NCI-H2196 treated with DMSO at 0.1 percent for 48 hours (cell line): Measurements from ENCODE around the gene CEP152.
"Not testable (repeated sequence)": the region's sequence is repeated elsewhere in the genome, so short reads cannot be mapped to it uniquely, and the experiment has no call there.

Experiments used
- DNase-seq: peaks from one replicate; lab custom pipeline; 2025; ENCODE audit not compliant: unreplicated experiment; lab: John Stamatoyannopoulos, UW

CEP152 gene

GRCh38 chr15:48810414-48811324 lies at the start of gene CEP152:
Gene CEP152 (minus strand): TSS chr15:48811069. CDS start chr15:48805649, 5,420 bp downstream.
- DNase-seq: peak; percentile 93

- DNase-seq: no peak
These were observed 48.6 kb upstream of the CEP152 start for GRCh38 chr15:48859426-48859825.

GRCh38 chr15:48858401-48858800 lies 47.5 kb upstream of the CEP152 start:
- no peak for DNase-seq

GRCh38 chr15:48856942-48857341 lies 46.1 kb upstream of the CEP152 start:
- DNase-seq: no peak

- DNase-seq: no peak
These were observed 44.9 kb upstream of the CEP152 start for GRCh38 chr15:48855501-48856440.

- not testable (repeated sequence) for DNase-seq
These were observed 43.6 kb upstream of the CEP152 start for GRCh38 chr15:48854434-48854833.

GRCh38 chr15:48851956-48852355 lies 41.1 kb upstream of the CEP152 start:
- DNase-seq: no peak

- DNase-seq: no peak
These were observed 39.8 kb upstream of the CEP152 start for GRCh38 chr15:48850648-48851047.

GRCh38 chr15:48845123-48845522 lies 34.3 kb upstream of the CEP152 start:
- DNase-seq: no peak

GRCh38 chr15:48842501-48842900 lies 31.6 kb upstream of the CEP152 start:
- peak; percentile 14 for DNase-seq

- DNase-seq: no peak
These were observed 23.9 kb upstream of the CEP152 start for GRCh38 chr15:48834756-48835155.

GRCh38 chr15:48833526-48834239 lies 22.8 kb upstream of the CEP152 start:
- DNase-seq: no peak

- DNase-seq: no peak
These were observed 21.8 kb upstream of the CEP152 start for GRCh38 chr15:48832648-48833047.

- DNase-seq: no peak
These were observed 18.0 kb upstream of the CEP152 start for GRCh38 chr15:48828906-48829305.

GRCh38 chr15:48828471-48828870 lies 17.6 kb upstream of the CEP152 start:
- no peak for DNase-seq

GRCh38 chr15:48825075-48825474 lies 14.2 kb upstream of the CEP152 start:
- no peak for DNase-seq

- DNase-seq: no peak
These were observed 12.8 kb upstream of the CEP152 start for GRCh38 chr15:48823706-48824105.

- DNase-seq: no peak
These were observed 12.4 kb upstream of the CEP152 start for GRCh38 chr15:48823237-48823636.

GRCh38 chr15:48814286-48814685 lies 3.4 kb upstream of the CEP152 start:
- no peak for DNase-seq

GRCh38 chr15:48811325-48811958 lies 573 bp upstream of the CEP152 start:
- DNase-seq: no peak

GRCh38 chr15:48806151-48806550 lies 4.7 kb downstream of the CEP152 start:
- DNase-seq: no peak
